PFSK-1 (cell line): ENCODE results near the gene GAS6.

ENCODE experiments used
- POLR2AphosphoS5 ChIP-seq: IDR thresholded peaks from 2 replicates; pipeline ENCODE4 v1.6.1; 2012; ENCODE audit warnings: low read depth, mild to moderate bottlenecking, control low read depth, low read length, moderate library complexity
- TAF1 ChIP-seq: IDR thresholded peaks from 2 replicates; pipeline ENCODE4 v1.6.1; 2012; ENCODE audit warnings: low read length, control low read depth, borderline replicate concordance; ENCODE audit not compliant: insufficient read depth

DNA sequence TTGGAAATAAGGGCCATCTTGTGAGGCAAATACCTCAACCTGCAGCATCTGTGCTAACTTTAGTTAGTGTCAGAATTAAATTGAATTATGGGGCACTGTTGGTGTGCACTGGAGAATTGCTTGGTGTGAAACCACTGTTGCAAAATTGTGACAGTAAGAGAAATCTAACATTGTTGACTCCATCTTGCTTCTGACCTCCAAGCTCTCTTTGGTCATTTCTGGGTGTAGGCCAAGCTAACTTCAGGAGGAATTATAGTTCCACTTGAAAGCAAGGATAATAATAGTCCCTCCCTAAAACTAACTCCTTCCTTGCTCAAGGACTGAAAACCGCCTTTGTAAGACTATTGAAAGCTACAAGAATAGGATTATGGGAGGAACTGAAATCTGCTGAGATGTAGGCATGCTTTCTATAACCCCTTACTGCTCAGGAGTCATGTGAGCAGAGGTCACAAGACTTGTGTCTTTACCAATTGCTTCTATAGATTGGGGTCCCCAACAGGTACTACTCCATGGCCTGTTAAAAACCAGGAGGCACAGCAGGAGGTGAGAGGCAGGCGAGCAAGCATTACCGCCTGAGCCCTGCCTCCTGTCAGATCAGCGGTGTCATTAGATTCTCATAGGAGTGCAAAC is 24.9 kb upstream of the GAS6 start:
- TF ChIP-seq TAF1 (no peak), POLR2AphosphoS5 (no peak)
